CD14-positive monocyte (primary cell): Measurements from ENCODE around the gene UPP2. TPM values are rescaled to one million over a fixed set of nuclear protein-coding genes. Genes with fewer than 3 reads are reported as not detected.

Source experiments
- DNase-seq, 3 donors: peaks; one replicate each; pipeline ENCODE4 v3.0.0-alpha.2; 2011 to 2022
- H2AFZ ChIP-seq: 2 replicates; pipeline ENCODE4 v1.6.0; 2012; ENCODE audit warnings: mild to moderate bottlenecking, low read depth, low read length, inconsistent platforms; ENCODE audit not compliant: insufficient read depth, poor library complexity, severe bottlenecking
- H3K27ac ChIP-seq, 2 donors: 1 replicate in 1 of 2; 2 replicates in 1 of 2; pipeline ENCODE4 v1.5.1; 2012 to 2013; ENCODE audit warnings: low read length in 2 of 2, control low read depth in 1 of 2, inconsistent platforms in 1 of 2, low read depth in 1 of 2, mild to moderate bottlenecking in 1 of 2
- H3K27me3 ChIP-seq, 2 donors: one replicate each; pipeline versions ENCODE4 v1.6.0 to v1.6.1; 2011 to 2013; ENCODE audit warnings: low read length in 2 of 2; ENCODE audit not compliant: control insufficient read depth in 2 of 2, insufficient read depth in 2 of 2
- H3K36me3 ChIP-seq, 2 donors: replicated peaks in 1 of 2; 1 replicate in 1 of 2; 2 replicates in 1 of 2; pipeline versions ENCODE4 v1.5.1 to v1.6.1; 2012 to 2013; ENCODE audit warnings: low read length in 2 of 2, control low read depth in 1 of 2, inconsistent platforms in 1 of 2, mild to moderate bottlenecking in 1 of 2; ENCODE audit not compliant: insufficient read depth in 2 of 2, control insufficient read depth in 1 of 2
- H3K4me1 ChIP-seq, 2 donors: 1 replicate in 1 of 2; 2 replicates in 1 of 2; pipeline versions ENCODE4 v1.5.1 to v1.6.1; 2012 to 2013; ENCODE audit warnings: low read length in 2 of 2, control low read depth in 1 of 2, inconsistent platforms in 1 of 2, mild to moderate bottlenecking in 1 of 2, moderate library complexity in 1 of 2; ENCODE audit not compliant: insufficient read depth in 2 of 2, control insufficient read depth in 1 of 2
- H3K4me2 ChIP-seq: replicated peaks from 2 replicates; pipeline ENCODE3; 2012; ENCODE audit warnings: low read length, moderate library complexity, mild to moderate bottlenecking; ENCODE audit not compliant: poor library complexity, severe bottlenecking; ENCODE audit errors: extremely low read depth
- H3K4me3 ChIP-seq, 3 experiments: fragments of 200-600 bp in 1 of 3; sonication (generic) in 1 of 3; replicated peaks in 1 of 3; 1 replicate in 2 of 3; 2 replicates in 1 of 3; pipeline ENCODE4 v1.5.1; 2011 to 2013; ENCODE audit warnings: low read length in 3 of 3, mild to moderate bottlenecking in 3 of 3, control low read depth in 2 of 3, low read depth in 2 of 3, inconsistent platforms in 1 of 3, moderate library complexity in 1 of 3
- H3K79me2 ChIP-seq: 2 replicates; pipeline ENCODE4 v1.6.0; 2012; ENCODE audit warnings: mild to moderate bottlenecking, control low read depth, inconsistent platforms, low read length, moderate library complexity; ENCODE audit not compliant: insufficient read depth
- H3K9ac ChIP-seq: 2 replicates; pipeline ENCODE4 v1.6.0; 2017; ENCODE audit warnings: low read length, mild to moderate bottlenecking; ENCODE audit not compliant: insufficient read depth, poor library complexity, severe bottlenecking
- H3K9me3 ChIP-seq, 2 donors: replicated peaks in 1 of 2; 1 replicate in 1 of 2; 2 replicates in 1 of 2; pipeline versions ENCODE4 v1.5.1 to v1.6.1; 2012 to 2013; ENCODE audit warnings: low read length in 2 of 2, control low read depth in 1 of 2; ENCODE audit not compliant: control insufficient read depth in 1 of 2, insufficient read depth in 1 of 2
- H4K20me1 ChIP-seq: 2 replicates; pipeline ENCODE4 v1.6.0; 2012; ENCODE audit warnings: mild to moderate bottlenecking, low read length, control low read depth, moderate library complexity; ENCODE audit not compliant: insufficient read depth
- H3K27ac Mint-ChIP-seq, 7 donors: one replicate each; pipeline ENCODE4 v1.8.0; 2020; ENCODE audit warnings: mild to moderate bottlenecking in 7 of 7, mixed read lengths in 7 of 7, moderate library complexity in 6 of 7, inconsistent platforms in 2 of 7
- H3K27me3 Mint-ChIP-seq, 3 donors: one replicate each; pipeline ENCODE4 v1.8.0; 2021 to 2022; ENCODE audit warnings: low read depth in 3 of 3, mild to moderate bottlenecking in 3 of 3, mixed read lengths in 3 of 3, moderate library complexity in 3 of 3, inconsistent platforms in 1 of 3
- H3K36me3 Mint-ChIP-seq, 2 donors: one replicate each; pipeline ENCODE4 v1.8.0; 2020; ENCODE audit warnings: mixed read lengths in 2 of 2, inconsistent platforms in 1 of 2, mild to moderate bottlenecking in 1 of 2
- H3K4me1 Mint-ChIP-seq: one replicate; pipeline ENCODE4 v1.8.0; 2020; ENCODE audit warnings: mild to moderate bottlenecking, mixed read lengths
- H3K4me3 Mint-ChIP-seq, 2 donors: one replicate each; pipeline ENCODE4 v1.8.0; 2020; ENCODE audit warnings: mild to moderate bottlenecking in 2 of 2, mixed read lengths in 2 of 2, moderate library complexity in 1 of 2
- H3K9me3 Mint-ChIP-seq, 7 donors: one replicate each; pipeline ENCODE4 v1.8.0; 2020 to 2022; ENCODE audit warnings: mixed read lengths in 7 of 7, mild to moderate bottlenecking in 6 of 7, moderate library complexity in 6 of 7, inconsistent platforms in 2 of 7
- CTCF ChIP-seq: fragments of 200-600 bp; IDR thresholded peaks from one replicate; pipeline ENCODE4 v1.8.0; 2022; ENCODE audit warnings: antibody characterized with exemption, mild to moderate bottlenecking
- WGBS: methylation state at CpG from one replicate; pipeline ENCODE4 v1.1.5; 2013; ENCODE audit warnings: missing lambda C conversion rate; ENCODE audit not compliant: insufficient coverage; 5-methylcytosine and 5-hydroxymethylcytosine counted together
- intact Hi-C, 2 donors: fragments of 100-400 bp; cut with micrococcal nuclease; formaldehyde crosslinking; loops; one replicate each; pipeline versions ENCODE4 v1.15.0 to v1.15.1; 2023
- polyA plus RNA-seq, 3 donors: library from polyadenylated mRNA; depleted of rRNA in 1 of 3; unstranded in 2 of 3; stranded (reverse) in 1 of 3; fragments of 300-500 nt in 2 of 3; fragments of >200 nt in 1 of 3; fragmentation: Illumina TruSeq in 2 of 3; gene quantifications; 1 replicate in 2 of 3; 2 replicates in 1 of 3; pipeline ENCODE4 v1.2.3, GENCODE V29; 2012 to 2021

Gene UPP2
- polyA plus RNA-seq, 3 donors, result not detected

GRCh38 chr2:158142568-158143332 lies 41.1 kb downstream of the UPP2 start:
- intact Hi-C loops, result no loop called here
- Histone ChIP-seq H3K27ac (peak overlapping the region; percentile 9 to 84), H3K4me2 (peak overlapping the region; percentile 52), H3K36me3 (no peaks in the 10 kb centered on the region), H3K9me3 (peaks cover 0 to 4% of the 10 kb centered on the region in 2 donors), H4K20me1 (no peaks in the 10 kb centered on the region), H3K4me3 (peak overlapping the region in 1 of 3 experiments; percentile 49), H3K9ac (no peak overlapping the region), H3K27me3 (no peaks in the 10 kb centered on the region), H2AFZ (peak overlapping the region; percentile 17), H3K4me1 (peaks cover 27 to 39% of the 10 kb centered on the region in 2 donors), H3K79me2 (no peaks in the 10 kb centered on the region)
- peak; percentile 84 to 91 (median 91) for DNase-seq
- no peak for TF ChIP-seq CTCF
- WGBS, result 13% methylated on average over 2 of the region's 6 CpGs
- Mint-ChIP-seq H3K9me3 (peaks cover 7 to 19% (median 12%) of the 10 kb centered on the region in 7 donors), H3K4me3 (peak overlapping the region in 1 of 2 donors; percentile 74), H3K27me3 (no peaks in the 10 kb centered on the region), H3K4me1 (peaks cover 38% of the 10 kb centered on the region), H3K36me3 (peaks cover 5 to 9% of the 10 kb centered on the region in 2 donors), H3K27ac (peak overlapping the region; percentile 82 to 96 (median 92))

- Histone ChIP-seq H3K27me3 (no peaks in the 10 kb centered on the region), H3K9ac (no peak overlapping the region), H3K4me2 (no peak overlapping the region), H3K79me2 (no peaks in the 10 kb centered on the region), H3K36me3 (no peaks in the 10 kb centered on the region), H3K9me3 (peaks cover 0 to 4% of the 10 kb centered on the region in 2 donors), H3K4me1 (peaks cover 27 to 39% of the 10 kb centered on the region in 2 donors), H3K4me3 (no peak overlapping the region), H4K20me1 (no peaks in the 10 kb centered on the region), H2AFZ (no peak overlapping the region), H3K27ac (peak overlapping the region in 1 of 2 donors; percentile 84)
- Mint-ChIP-seq H3K4me3 (no peak overlapping the region), H3K27me3 (no peaks in the 10 kb centered on the region), H3K9me3 (peaks cover 7 to 26% (median 15%) of the 10 kb centered on the region in 7 donors), H3K4me1 (peaks cover 33% of the 10 kb centered on the region), H3K27ac (peak overlapping the region in 6 of 7 donors; percentile 82 to 96 (median 90)), H3K36me3 (peaks cover 5 to 9% of the 10 kb centered on the region in 2 donors)
- no peak for TF ChIP-seq CTCF
- 83% methylated on average over 1 of the region's 3 CpGs for WGBS
- intact Hi-C loops, result no loop called here
- peak in 2 of 3 donors; percentile 4 to 15 for DNase-seq
Measured at GRCh38 chr2:158143703-158144360, 42.2 kb downstream of the UPP2 start.
